Measurements from ENCODE around the gene KRTAP9-7.

GRCh38 chr17:41265078-41265477 is 10.4 kb upstream of the KRTAP9-7 start, which contains the start of gene KRTAP9-6:
- TF ChIP-seq EZH2phosphoT487 (IDR thresholded peaks at IDR 0.05; ENCODE audit: insufficient read depth, low read depth): no peak
- no peak for TF ChIP-seq EZH2 (IDR thresholded peaks at IDR 0.05; ENCODE audit: insufficient read depth, poor library complexity, severe bottlenecking)
